ENCODE results near the gene ARL17A.
"Not testable (repeated sequence)": the region's sequence is repeated elsewhere in the genome, so short reads cannot be mapped to it uniquely, and the experiment has no call there.

GRCh38 chr17:46627452-46627851 is 48.0 kb upstream of the ARL17A start:
- TF ChIP-seq CTCF, EZH2phosphoT487, EZH2 (IDR thresholded peaks at IDR 0.05): not testable (repeated sequence)

All from neural progenitor cell (in vitro differentiated cells).